22Rv1 (cell line): ENCODE results near the gene NPC2.

ENCODE experiments used
- H3K27ac ChIP-seq: fragments of 450-650 bp; 2 replicates; pipeline ENCODE4 v1.5.1; 2017
- CTCF ChIP-seq: fragments of 450-650 bp; IDR thresholded peaks from 2 replicates; pipeline ENCODE4 v1.5.1; 2017; ENCODE audit warnings: mild to moderate bottlenecking
- ZFX ChIP-seq: fragments of 450-650 bp; IDR thresholded peaks from 2 replicates; pipeline ENCODE4 v1.6.1; 2017; ENCODE audit warnings: antibody characterized with exemption, borderline replicate concordance

Gene NPC2

GRCh38 chr14:74493343-74494261 lies 497 bp upstream of the NPC2 start, which contains the start of gene ISCA2:
TSS of gene ISCA2 (plus strand) at chr14:74493765. CDS start at chr14:74493775, 10 bp downstream.
- H3K27ac ChIP-seq, result peak within 1 kb of the TSS; percentile 70
- TF ChIP-seq CTCF (no peak), ZFX (no peak)

DNA sequence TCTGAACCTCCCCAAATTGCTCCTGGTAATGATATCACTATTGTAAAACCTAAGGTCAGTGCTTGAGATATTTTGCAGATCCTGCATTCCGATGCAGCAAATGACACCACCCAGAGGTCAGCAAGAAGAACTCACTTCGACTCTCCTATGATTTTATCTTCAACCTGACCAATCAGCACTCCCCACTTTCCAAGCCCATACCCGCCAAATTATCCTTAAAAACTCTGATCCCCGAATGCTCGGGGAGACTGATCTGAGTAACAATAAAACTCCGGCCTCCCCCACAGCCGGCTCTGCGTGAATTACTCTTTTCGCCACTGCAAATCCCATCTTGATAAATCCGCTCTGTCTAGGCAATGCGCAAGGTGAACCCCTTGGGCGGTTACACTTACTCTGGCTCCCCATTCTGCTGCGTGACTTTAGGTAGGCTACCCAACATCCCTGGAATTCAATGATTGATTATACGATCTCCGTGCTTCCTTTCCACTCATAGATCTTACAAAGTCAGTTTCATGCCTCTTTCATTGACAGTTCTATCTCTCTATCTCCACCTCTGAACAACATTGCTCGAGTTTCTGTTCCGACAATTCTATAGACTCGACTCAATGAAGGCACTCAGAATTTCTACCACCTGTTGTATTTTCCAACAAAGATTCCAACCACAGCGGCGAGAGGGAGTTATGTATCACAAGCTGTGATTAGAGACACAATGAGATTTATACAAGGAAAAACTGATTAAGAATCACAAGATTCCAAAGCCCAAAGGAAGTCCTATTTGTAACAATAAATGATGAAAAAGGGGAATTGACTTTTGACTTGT lies 939 bp downstream of the NPC2 start:
- H3K27ac ChIP-seq, result peak overlapping the region; percentile 70
- TF ChIP-seq ZFX, result no peak
- peak; percentile 77 for TF ChIP-seq CTCF

DNA sequence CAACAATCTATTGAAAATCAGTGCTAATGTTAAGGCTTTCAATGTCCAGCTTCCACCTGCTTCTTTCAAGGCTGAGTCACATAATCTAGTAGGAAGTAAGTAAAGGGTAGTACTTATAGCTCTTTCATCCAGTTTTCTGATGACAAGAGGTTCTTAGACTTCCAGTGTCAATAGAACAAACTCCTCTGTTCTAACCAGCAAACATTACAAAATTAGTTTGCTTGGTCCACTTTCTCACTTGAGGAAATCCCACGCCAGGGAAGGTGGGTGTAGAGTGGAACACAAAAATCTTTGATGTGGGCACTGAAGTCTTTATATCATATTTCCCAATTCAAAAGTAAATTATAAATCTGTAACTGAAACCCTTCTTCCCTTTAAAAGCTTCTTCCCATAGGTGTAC lies 2.6 kb downstream of the NPC2 start:
- no peak overlapping the region for H3K27ac ChIP-seq
- TF ChIP-seq CTCF, result no peak
- no peak for TF ChIP-seq ZFX

DNA sequence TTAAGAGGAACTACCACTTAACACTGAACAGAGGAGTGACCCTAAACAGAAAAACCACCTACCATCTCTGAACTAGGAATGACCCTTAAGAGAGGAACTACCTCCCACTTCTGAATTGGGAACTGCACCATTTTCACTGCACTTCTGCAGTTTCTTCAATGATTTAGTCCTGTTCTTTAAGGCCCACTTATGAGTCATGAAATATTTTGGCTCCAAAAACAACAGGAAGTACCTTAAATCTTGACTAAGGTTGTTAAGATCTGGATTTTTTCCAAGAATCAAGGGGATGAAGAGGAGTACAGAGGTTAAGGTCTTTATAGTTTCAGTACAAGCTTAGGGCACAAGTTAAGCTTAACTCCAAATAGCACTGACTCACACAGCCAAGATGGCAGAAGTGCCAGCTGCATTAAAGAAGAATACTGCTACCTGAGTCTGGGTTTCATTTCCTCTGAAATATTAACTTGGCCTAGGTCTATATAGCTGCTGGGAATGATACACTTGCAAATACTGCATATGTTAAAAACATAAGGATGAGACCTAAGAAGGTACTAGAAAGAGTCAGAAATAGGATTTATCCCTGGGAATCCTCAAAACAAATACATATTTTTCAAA lies 4.2 kb downstream of the NPC2 start:
- no peak overlapping the region for H3K27ac ChIP-seq
- no peak for TF ChIP-seq CTCF
- TF ChIP-seq ZFX, result no peak

- no peak overlapping the region for H3K27ac ChIP-seq
- TF ChIP-seq ZFX, result no peak
- TF ChIP-seq CTCF, result no peak
These were observed 6.9 kb downstream of the NPC2 start for GRCh38 chr14:74486164-74486563.

GRCh38 chr14:74483321-74483720 lies 9.8 kb downstream of the NPC2 start:
- no peak overlapping the region for H3K27ac ChIP-seq
- TF ChIP-seq CTCF (no peak), ZFX (no peak)
